BLaER1 (cell line): ENCODE data around the gene RASSF3.
"Not testable (repeated sequence)": the region's sequence is repeated elsewhere in the genome, so short reads cannot be mapped to it uniquely, and the experiment has no call there.

Experiments
- H3K27ac ChIP-seq: shearing (Covaris generic); formaldehyde crosslinking; 2 replicates; pipeline ENCODE4 v1.8.1; 2022
- H3K27me3 ChIP-seq: shearing (Covaris generic); formaldehyde crosslinking; 2 replicates; pipeline ENCODE4 v1.8.1; 2022
- H3K36me3 ChIP-seq: shearing (Covaris generic); formaldehyde crosslinking; 2 replicates; pipeline ENCODE4 v1.8.1; 2022
- H3K4me1 ChIP-seq: shearing (Covaris generic); formaldehyde crosslinking; 2 replicates; pipeline ENCODE4 v1.8.1; 2022
- H3K4me2 ChIP-seq: shearing (Covaris generic); formaldehyde crosslinking; 2 replicates; pipeline ENCODE4 v1.8.1; 2022
- H3K4me3 ChIP-seq: shearing (Covaris generic); formaldehyde crosslinking; 2 replicates; pipeline ENCODE4 v1.8.1; 2022
- H3K9ac ChIP-seq: shearing (Covaris generic); formaldehyde crosslinking; 2 replicates; pipeline ENCODE4 v1.8.1; 2022
- H3K9me3 ChIP-seq: shearing (Covaris generic); formaldehyde crosslinking; 2 replicates; pipeline ENCODE4 v1.8.1; 2022
- H4K20me1 ChIP-seq: shearing (Covaris generic); formaldehyde crosslinking; 2 replicates; pipeline ENCODE4 v1.8.1; 2022
- Cebpa-rat ChIP-seq: shearing (Covaris generic); IDR thresholded peaks from 2 replicates; pipeline ENCODE4 v1.8.1; 2022

The RASSF3 gene

DNA sequence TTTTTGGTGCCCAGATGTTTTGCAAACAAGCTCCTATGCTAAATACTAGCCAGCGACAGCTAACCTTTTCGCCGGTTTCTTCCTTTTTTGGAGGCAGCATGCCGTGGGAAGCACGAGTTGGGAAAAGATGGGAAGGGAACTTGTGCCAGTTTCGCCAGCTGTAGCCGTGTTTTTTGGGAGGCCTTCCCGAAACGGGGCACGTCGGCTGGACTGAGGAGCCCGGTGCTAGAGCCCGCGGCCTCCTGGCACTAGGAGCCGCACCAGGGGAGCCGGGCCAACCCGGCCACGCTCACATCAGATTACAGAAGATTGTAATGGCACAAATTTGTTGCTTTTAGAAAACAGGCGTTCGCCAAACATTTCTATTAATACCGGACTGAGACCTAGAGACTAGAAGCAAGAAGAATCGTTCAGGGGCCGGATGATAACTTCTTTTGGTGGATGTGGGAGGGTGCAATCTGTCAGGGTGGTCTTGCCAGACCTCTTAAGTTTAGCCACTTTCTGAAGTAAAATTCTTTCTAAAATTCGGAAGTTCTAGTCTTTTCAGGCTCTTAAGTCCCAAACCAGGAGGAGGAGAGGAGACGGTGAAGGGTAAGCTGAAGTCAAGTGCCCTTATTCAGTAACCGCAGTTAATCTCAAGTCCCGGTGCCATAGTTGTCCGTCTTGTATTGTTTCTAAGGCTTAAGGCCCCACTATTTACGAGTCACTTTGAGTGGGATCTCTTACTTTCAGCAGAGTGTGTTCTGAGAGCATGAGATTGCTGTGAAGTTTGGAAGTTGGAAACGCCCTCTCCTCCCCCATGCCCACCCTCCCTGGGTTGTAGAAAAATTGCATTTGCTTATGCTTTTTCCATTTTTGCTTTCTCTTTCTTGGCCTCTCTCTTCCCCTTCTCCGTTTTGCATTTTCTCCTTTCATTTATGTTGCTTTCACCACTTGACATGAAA, 1.3 kb downstream of the RASSF3 start:
- Histone ChIP-seq H3K4me2 (peak overlapping the region; percentile 92), H3K36me3 (peaks cover 7% of the 10 kb centered on the region; the same call in 1 of the 2 replicates), H3K27ac (peak overlapping the region; percentile 90), H4K20me1 (peaks cover 22% of the 10 kb centered on the region), H3K9me3 (no peaks in the 10 kb centered on the region), H3K9ac (peak overlapping the region; percentile 89), H3K4me3 (peak overlapping the region; percentile 87), H3K27me3 (no peaks in the 10 kb centered on the region), H3K4me1 (peaks cover 59% of the 10 kb centered on the region)
- TF ChIP-seq Cebpa-rat: no peak

DNA sequence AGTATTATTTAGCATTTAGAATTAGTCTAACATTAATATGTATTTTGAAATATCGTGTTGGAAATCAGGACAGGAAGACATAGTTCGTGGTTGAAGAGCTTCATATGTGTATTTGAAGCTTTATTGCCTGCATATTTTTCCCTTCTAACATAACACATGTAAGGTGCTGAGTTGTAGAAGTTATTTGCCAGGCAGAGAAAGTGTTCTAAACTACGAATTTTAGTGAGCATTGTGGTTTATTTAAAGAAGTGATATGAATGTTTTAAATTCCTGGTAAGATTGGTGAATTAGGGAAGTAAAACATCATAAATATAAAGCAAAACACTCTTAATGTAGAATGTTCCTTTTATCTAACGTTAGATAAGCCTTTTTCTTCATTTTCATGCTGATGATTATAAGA, 2.5 kb downstream of the RASSF3 start:
- Histone ChIP-seq H3K36me3 (peaks cover 14% of the 10 kb centered on the region; the same call in 1 of the 2 replicates), H3K9ac (peak overlapping the region; percentile 89; the same call in 1 of the 2 replicates), H3K9me3 (no peaks in the 10 kb centered on the region), H3K27me3 (no peaks in the 10 kb centered on the region), H4K20me1 (peaks cover 30% of the 10 kb centered on the region), H3K4me3 (peak overlapping the region; percentile 87), H3K27ac (0 out of 2 replicates have a peak overlapping the region, but pooled peaks have one; percentile 90), H3K4me2 (peak overlapping the region; percentile 92), H3K4me1 (peaks cover 64% of the 10 kb centered on the region)
- no peak for TF ChIP-seq Cebpa-rat

DNA sequence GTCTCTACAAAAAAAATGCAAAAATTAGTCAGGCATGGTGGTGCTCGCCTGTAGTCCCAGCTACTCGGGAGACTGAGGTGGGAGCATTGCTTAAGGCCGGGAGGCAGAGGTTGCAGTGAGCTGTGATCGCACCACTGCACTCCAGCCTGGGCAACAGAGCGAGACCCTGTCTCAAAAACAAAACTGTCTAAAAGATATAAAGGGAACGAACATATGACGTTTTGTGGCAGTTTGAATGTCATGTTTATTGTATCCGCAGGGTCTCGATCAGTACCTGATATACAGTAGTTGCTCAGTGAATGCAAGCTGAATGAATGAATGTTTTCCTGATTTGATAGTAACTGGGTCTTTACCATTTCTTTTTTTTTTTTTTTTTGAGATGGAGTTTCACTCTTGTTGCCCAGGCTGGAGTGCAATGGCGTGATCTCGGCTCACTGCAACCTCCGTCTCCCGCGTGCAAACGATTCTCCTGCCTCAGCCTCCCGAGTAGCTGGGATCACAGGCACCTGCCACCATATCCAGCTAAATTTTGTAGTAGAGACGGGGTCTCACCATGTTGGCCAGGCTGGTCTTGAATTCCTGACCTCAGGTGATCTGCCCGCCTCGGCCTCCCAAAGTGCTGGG, 3.6 kb downstream of the RASSF3 start:
- H3K9ac ChIP-seq, H3K27me3 ChIP-seq, H3K9me3 ChIP-seq: not testable (repeated sequence)
- Histone ChIP-seq H3K4me2 (peak overlapping the region; percentile 92), H3K4me3 (0 out of 2 replicates have a peak overlapping the region, but pooled peaks have one; percentile 25), H3K36me3 (peaks cover 15% of the 10 kb centered on the region; the same call in 1 of the 2 replicates), H4K20me1 (peaks cover 30% of the 10 kb centered on the region), H3K4me1 (peaks cover 59% of the 10 kb centered on the region), H3K27ac (peak overlapping the region; percentile 1; the same call in 1 of the 2 replicates)

DNA sequence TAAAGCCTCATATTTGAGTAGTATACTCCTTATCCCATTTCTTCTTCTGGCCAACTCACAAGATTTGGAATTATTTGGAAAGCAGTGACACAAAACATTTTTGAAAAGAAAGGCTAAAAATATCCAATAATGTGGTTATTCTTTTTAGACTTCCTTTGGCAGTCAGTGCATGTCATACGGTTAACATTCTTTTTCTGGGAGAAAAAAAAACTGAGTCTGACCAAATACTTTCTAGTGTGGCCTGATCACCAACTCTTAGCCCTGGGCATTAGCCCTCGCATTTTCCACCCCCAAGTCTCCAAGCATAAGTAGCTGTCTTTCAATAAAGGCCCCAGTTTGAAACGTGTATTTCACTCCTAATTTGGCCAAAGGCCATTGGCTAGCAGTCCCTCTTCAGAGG, 5.9 kb downstream of the RASSF3 start:
- peak overlapping the region; percentile 42; the same call in 1 of the 2 replicates for H3K9ac ChIP-seq
- peaks cover 15% of the 10 kb centered on the region; the same call in 1 of the 2 replicates for H3K36me3 ChIP-seq
- H3K27me3 ChIP-seq: no peaks in the 10 kb centered on the region
- H3K27ac ChIP-seq: peak overlapping the region; percentile 43; the same call in 1 of the 2 replicates
- H3K4me1 ChIP-seq: peaks cover 75% of the 10 kb centered on the region
- H3K9me3 ChIP-seq: no peaks in the 10 kb centered on the region
- no peak overlapping the region for H3K4me3 ChIP-seq
- H3K4me2 ChIP-seq: peak overlapping the region; percentile 67
- TF ChIP-seq Cebpa-rat: no peak
- peaks cover 37% of the 10 kb centered on the region for H4K20me1 ChIP-seq

DNA sequence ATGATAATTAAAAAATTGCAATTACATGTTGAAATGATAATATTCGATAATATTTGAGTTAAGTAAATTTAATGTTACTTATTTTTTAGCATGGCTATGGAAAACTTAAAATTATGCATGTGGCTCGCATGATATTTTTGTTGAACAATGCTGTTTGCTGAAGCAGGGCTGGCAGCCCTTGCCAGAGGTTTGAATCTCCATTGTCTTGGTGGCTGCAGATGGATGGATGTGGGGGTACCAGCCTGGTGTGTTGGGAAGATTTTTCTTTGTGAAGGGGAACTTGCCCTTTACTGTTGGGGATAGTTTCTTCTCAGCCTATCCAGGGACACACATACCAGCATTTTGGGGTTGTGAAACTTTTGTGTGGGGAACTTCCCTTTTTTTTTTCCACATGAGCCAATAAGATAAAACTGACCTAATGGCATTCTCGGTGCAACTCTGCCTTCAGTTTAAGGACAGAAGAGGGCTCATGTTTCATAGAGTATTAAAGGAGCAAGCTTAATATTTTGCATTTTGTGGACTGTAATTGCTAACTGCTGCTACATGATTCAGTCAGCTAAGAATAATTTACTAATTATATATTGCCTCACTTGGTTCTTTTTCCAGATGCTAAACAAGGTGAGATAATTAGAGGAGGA, 8.8 kb downstream of the RASSF3 start:
- H4K20me1 ChIP-seq: peaks cover 33% of the 10 kb centered on the region; the same call in 1 of the 2 replicates
- no peak for TF ChIP-seq Cebpa-rat
- H3K9me3 ChIP-seq: no peaks in the 10 kb centered on the region
- no peaks in the 10 kb centered on the region for H3K27me3 ChIP-seq
- H3K4me3 ChIP-seq: no peak overlapping the region
- no peak overlapping the region for H3K9ac ChIP-seq
- H3K4me2 ChIP-seq: peak overlapping the region; percentile 47
- H3K27ac ChIP-seq: peak overlapping the region; percentile 45; the same call in 1 of the 2 replicates
- peaks cover 73% of the 10 kb centered on the region for H3K4me1 ChIP-seq
- H3K36me3 ChIP-seq: peaks cover 15% of the 10 kb centered on the region; the same call in 1 of the 2 replicates

DNA sequence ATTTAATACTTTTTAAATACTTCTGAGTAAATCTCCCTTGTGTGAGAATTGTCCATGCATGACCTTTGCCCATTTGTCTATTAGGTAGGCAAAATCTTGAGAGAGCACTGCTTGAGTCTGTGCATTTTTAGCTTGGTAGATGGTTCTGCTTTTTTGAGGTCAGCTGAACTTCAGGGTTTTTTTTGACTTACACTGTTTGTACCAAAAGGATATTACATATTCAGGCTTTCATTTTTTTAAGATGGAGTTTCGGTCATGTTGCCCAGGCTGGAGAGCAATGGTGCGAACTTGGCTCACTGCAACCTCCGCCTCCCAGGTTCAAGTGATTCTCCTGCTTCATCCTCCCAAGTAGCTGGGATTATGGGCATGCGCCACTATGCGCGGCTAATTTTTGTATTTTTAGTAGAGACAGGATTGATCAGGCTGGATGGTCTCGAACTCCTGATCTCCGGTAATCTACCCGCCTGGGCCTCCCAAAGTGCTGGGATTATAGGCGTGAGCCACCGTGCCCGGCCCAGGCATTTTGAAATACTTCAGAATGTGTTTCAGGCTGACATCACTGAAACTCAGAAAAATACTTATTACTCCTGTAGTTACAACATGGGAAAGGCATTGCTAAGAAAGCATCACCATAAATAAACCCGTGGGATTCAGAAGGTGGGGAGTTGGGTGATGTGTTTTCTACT, 11.1 kb downstream of the RASSF3 start:
- H3K4me3 ChIP-seq: no peak overlapping the region
- H3K4me2 ChIP-seq: peak overlapping the region; percentile 54
- no peak for TF ChIP-seq Cebpa-rat
- peaks cover 42% of the 10 kb centered on the region for H4K20me1 ChIP-seq
- H3K9me3 ChIP-seq: no peaks in the 10 kb centered on the region
- peaks cover 73% of the 10 kb centered on the region for H3K4me1 ChIP-seq
- peaks cover 7% of the 10 kb centered on the region; the same call in 1 of the 2 replicates for H3K36me3 ChIP-seq
- no peaks in the 10 kb centered on the region for H3K27me3 ChIP-seq
- H3K9ac ChIP-seq: no peak overlapping the region
- H3K27ac ChIP-seq: no peak overlapping the region

DNA sequence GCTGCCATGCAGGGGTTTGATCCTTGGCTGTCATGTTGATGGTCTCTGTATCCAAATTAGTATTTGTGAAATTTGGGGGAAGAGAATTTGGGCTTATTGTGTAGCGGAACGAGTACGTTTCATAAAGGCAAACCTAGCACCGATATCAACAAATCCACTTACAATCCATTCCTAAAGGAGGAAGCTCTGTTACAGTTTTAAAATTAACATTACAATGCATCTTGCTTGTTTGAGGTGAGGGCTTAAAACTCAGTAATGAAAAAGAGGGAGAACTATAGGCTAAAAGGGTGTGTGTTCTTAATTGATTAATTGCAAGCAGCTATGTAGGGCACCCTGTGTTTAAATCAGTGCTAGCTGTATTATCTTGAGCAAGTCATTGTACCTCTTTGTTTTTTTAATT, 13.7 kb downstream of the RASSF3 start:
- no peaks in the 10 kb centered on the region for H3K9me3 ChIP-seq
- H3K36me3 ChIP-seq: peaks cover 9% of the 10 kb centered on the region
- no peak overlapping the region for H3K9ac ChIP-seq
- no peaks in the 10 kb centered on the region for H3K27me3 ChIP-seq
- no peak overlapping the region for H3K4me3 ChIP-seq
- H3K27ac ChIP-seq: no peak overlapping the region
- peaks cover 61% of the 10 kb centered on the region for H3K4me1 ChIP-seq
- H3K4me2 ChIP-seq: no peak overlapping the region
- no peak for TF ChIP-seq Cebpa-rat
- H4K20me1 ChIP-seq: peaks cover 47% of the 10 kb centered on the region; the same call in 1 of the 2 replicates

DNA sequence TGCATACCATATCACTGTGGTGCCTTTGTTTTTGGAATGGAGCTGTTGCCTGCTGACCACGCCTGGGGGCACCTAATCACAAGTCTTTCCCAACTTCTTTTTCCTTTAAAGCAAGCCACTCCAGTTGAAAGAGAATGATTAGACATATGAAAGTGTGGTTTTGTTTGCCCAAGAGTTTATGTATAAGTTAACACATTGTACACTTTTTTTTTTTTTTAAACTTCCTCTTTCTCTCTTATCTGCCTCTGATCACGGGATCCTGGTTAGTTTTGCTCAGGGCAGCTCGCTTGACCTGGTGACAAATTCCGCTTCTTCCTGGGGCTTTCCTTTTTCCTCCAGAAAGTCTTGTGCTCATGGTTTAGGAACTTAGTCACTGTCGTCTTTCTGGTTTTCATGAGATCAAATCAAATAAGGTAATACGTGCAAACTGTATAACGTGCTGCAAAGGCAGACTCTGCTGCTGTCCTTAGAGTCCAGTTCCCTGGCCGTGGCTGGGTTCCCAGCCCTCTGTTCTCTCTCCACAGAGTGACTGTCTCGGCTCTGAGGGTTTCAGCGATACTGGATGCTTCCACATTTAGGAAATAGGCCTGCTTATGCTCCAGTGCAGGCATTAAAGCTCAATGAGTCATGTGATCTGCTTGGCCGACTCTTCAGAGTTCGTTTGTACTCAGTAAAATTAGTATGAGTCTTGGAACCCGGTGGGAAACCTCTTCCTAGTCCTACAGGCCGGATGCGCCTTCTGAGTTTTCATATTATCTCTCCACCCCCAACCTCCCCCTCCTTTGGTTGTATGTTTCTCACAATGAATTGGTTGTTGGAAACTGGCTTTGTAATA, 15.2 kb downstream of the RASSF3 start:
- Histone ChIP-seq H3K9me3 (no peaks in the 10 kb centered on the region), H3K4me1 (peaks cover 57% of the 10 kb centered on the region), H3K36me3 (peaks cover 21% of the 10 kb centered on the region), H3K9ac (peak overlapping the region; percentile 75), H3K27me3 (no peaks in the 10 kb centered on the region), H3K4me3 (peak overlapping the region; percentile 59), H3K4me2 (peak overlapping the region; percentile 96), H3K27ac (peak overlapping the region; percentile 68), H4K20me1 (peaks cover 47% of the 10 kb centered on the region; the same call in 1 of the 2 replicates)
- no peak for TF ChIP-seq Cebpa-rat

DNA sequence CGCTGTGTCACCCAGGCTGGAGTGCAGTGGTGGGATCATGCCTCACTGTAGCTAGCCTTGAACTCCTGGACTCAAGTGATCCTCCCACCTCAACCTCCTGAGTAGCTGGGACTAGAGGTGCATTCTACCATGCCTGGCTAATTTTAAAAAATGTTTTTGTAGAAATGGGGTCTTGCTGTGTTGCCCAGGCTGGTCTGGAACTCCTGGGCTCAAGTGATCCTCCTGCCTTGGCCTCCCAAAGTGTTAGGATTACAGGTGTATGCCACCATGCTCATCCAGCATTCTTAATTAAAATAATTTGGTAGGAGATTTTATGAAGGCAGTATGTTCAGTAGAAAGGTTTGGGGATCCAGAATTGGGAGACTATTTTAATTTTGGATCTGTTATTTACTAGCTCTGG, 16.3 kb downstream of the RASSF3 start:
- H3K27ac ChIP-seq, H3K4me2 ChIP-seq, H3K27me3 ChIP-seq, H3K9ac ChIP-seq, H3K9me3 ChIP-seq, H3K4me3 ChIP-seq: not testable (repeated sequence)
- peaks cover 56% of the 10 kb centered on the region for H3K4me1 ChIP-seq
- H3K36me3 ChIP-seq: peaks cover 31% of the 10 kb centered on the region
- H4K20me1 ChIP-seq: peaks cover 51% of the 10 kb centered on the region; the same call in 1 of the 2 replicates
